ENCODE results near the gene MCTP1.

Gene MCTP1

GRCh38 chr5:94815313-94816039, 469.4 kb downstream of the MCTP1 start:
- no peak for DNase-seq (ENCODE audit: low read depth in 2 of 2)

GRCh38 chr5:94812232-94812631, 472.7 kb downstream of the MCTP1 start:
- DNase-seq (ENCODE audit: low read depth in 2 of 2): no peak

GRCh38 chr5:94811331-94811730, 473.6 kb downstream of the MCTP1 start:
- DNase-seq (ENCODE audit: low read depth in 2 of 2): no peak

- DNase-seq (ENCODE audit: low read depth in 2 of 2): no peak
Observed at GRCh38 chr5:94810877-94811276, 474.0 kb downstream of the MCTP1 start.

GRCh38 chr5:94810281-94810680, 474.6 kb downstream of the MCTP1 start:
- DNase-seq (ENCODE audit: low read depth in 2 of 2): no peak

- no peak for DNase-seq (ENCODE audit: low read depth in 2 of 2)
Observed at GRCh38 chr5:94808497-94808896, 476.4 kb downstream of the MCTP1 start.

GRCh38 chr5:94807985-94808384, 476.9 kb downstream of the MCTP1 start:
- DNase-seq (ENCODE audit: low read depth in 2 of 2): no peak

- no peak for DNase-seq (ENCODE audit: low read depth in 2 of 2)
Observed at GRCh38 chr5:94802450-94802849, 482.4 kb downstream of the MCTP1 start.

- DNase-seq (ENCODE audit: low read depth in 2 of 2): no peak
Observed at GRCh38 chr5:94796586-94796985, 488.3 kb downstream of the MCTP1 start.

- DNase-seq (ENCODE audit: low read depth in 2 of 2): no peak
Observed at GRCh38 chr5:94793816-94794198, 491.1 kb downstream of the MCTP1 start.

GRCh38 chr5:94793113-94793815, 491.6 kb downstream of the MCTP1 start:
- peak in 1 of 2 donors; percentile 6 for DNase-seq (ENCODE audit: low read depth in 2 of 2)

GRCh38 chr5:94791829-94792228, 493.1 kb downstream of the MCTP1 start:
- no peak for DNase-seq (ENCODE audit: low read depth in 2 of 2)

- no peak for DNase-seq (ENCODE audit: low read depth in 2 of 2)
Observed at GRCh38 chr5:94788527-94788926, 496.4 kb downstream of the MCTP1 start.

GRCh38 chr5:94784536-94785505, 500.1 kb downstream of the MCTP1 start:
- DNase-seq (ENCODE audit: low read depth in 2 of 2): no peak

- DNase-seq (ENCODE audit: low read depth in 2 of 2): no peak
Observed at GRCh38 chr5:94782383-94782782, 502.5 kb downstream of the MCTP1 start.

GRCh38 chr5:94779684-94780083, 505.2 kb downstream of the MCTP1 start:
- no peak for DNase-seq (ENCODE audit: low read depth in 2 of 2)

GRCh38 chr5:94778732-94779131, 506.2 kb downstream of the MCTP1 start:
- no peak for DNase-seq (ENCODE audit: low read depth in 2 of 2)

- DNase-seq (ENCODE audit: low read depth in 2 of 2): no peak
Observed at GRCh38 chr5:94778299-94778698, 506.6 kb downstream of the MCTP1 start.

- DNase-seq (ENCODE audit: low read depth in 2 of 2): no peak
Observed at GRCh38 chr5:94777056-94777880, 507.6 kb downstream of the MCTP1 start.

GRCh38 chr5:94776167-94776566, 508.7 kb downstream of the MCTP1 start:
- no peak for DNase-seq (ENCODE audit: low read depth in 2 of 2)

GRCh38 chr5:94775088-94775487, 509.8 kb downstream of the MCTP1 start:
- DNase-seq (ENCODE audit: low read depth in 2 of 2): no peak
